Loucy (cell line): ENCODE data around the gene SLAMF1.

Experiments
- H2AFZ ChIP-seq: fragments of 200-600 bp; sonication (generic); 2 replicates; pipeline ENCODE4 v1.6.0; 2016; ENCODE audit warnings: antibody characterized with exemption, mild to moderate bottlenecking, low read length, moderate library complexity
- H3F3A ChIP-seq: fragments of 200-600 bp; 2 replicates; pipeline ENCODE4 v1.6.0; 2016; ENCODE audit warnings: antibody characterized with exemption, low read depth, mild to moderate bottlenecking
- H3K27me3 ChIP-seq: fragments of 200-600 bp; sonication (generic); 2 replicates; pipeline ENCODE4 v1.6.1; 2014; ENCODE audit warnings: low read length, mild to moderate bottlenecking; ENCODE audit not compliant: insufficient read depth, poor library complexity, severe bottlenecking
- H3K36me3 ChIP-seq: fragments of 200-600 bp; sonication (generic); 2 replicates; pipeline ENCODE4 v1.6.1; 2016; ENCODE audit warnings: low read length; ENCODE audit not compliant: insufficient read depth
- H3K4me1 ChIP-seq: fragments of 200-600 bp; sonication (generic); 2 replicates; pipeline ENCODE4 v1.5.1; 2014; ENCODE audit warnings: low read length, mild to moderate bottlenecking; ENCODE audit not compliant: insufficient read depth, poor library complexity, severe bottlenecking
- H3K4me2 ChIP-seq: fragments of 200-600 bp; sonication (generic); 2 replicates; pipeline ENCODE4 v1.6.0; 2014; ENCODE audit warnings: antibody characterized with exemption, low read length, low read depth, mild to moderate bottlenecking; ENCODE audit not compliant: poor library complexity, severe bottlenecking
- H3K4me3 ChIP-seq: fragments of 200-600 bp; sonication (generic); 2 replicates; pipeline ENCODE4 v1.5.1; 2014; ENCODE audit warnings: low read length, mild to moderate bottlenecking, mixed read lengths; ENCODE audit not compliant: poor library complexity, severe bottlenecking
- H3K79me2 ChIP-seq: fragments of 200-600 bp; sonication (generic); 2 replicates; pipeline ENCODE4 v1.6.1; 2014; ENCODE audit warnings: low read length; ENCODE audit not compliant: insufficient read depth
- H3K9ac ChIP-seq: fragments of 200-600 bp; sonication (generic); 2 replicates; pipeline ENCODE4 v1.6.0; 2014; ENCODE audit warnings: mild to moderate bottlenecking, low read depth, low read length, moderate library complexity; ENCODE audit not compliant: poor library complexity, severe bottlenecking
- H3K9me2 ChIP-seq: fragments of 200-600 bp; sonication (generic); replicated peaks from 2 replicates; pipeline ENCODE4 v1.6.1; 2016; ENCODE audit warnings: low read depth, low read length, mixed read lengths
- H3K9me3 ChIP-seq: fragments of 200-600 bp; sonication (generic); 2 replicates; pipeline ENCODE4 v1.6.1; 2014; ENCODE audit warnings: mild to moderate bottlenecking, antibody characterized with exemption, low read length, low read depth; ENCODE audit not compliant: insufficient read depth
- H4K20me1 ChIP-seq: fragments of 200-600 bp; sonication (generic); 2 replicates; pipeline ENCODE4 v1.6.0; 2014; ENCODE audit warnings: antibody characterized with exemption, low read length, mild to moderate bottlenecking; ENCODE audit not compliant: insufficient read depth, poor library complexity, severe bottlenecking
- EZH2phosphoT487 ChIP-seq: fragments of 200-600 bp; IDR thresholded peaks from 2 replicates; pipeline ENCODE4 v1.6.1; 2018; ENCODE audit warnings: antibody characterized with exemption, mild to moderate bottlenecking, moderate library complexity, borderline replicate concordance
- TF ChIP-seq, protein P1 (sequence below): fragments of 200-600 bp; sonication (generic); conservative IDR thresholded peaks from 2 replicates; pipeline ENCODE4 v1.5.1; 2014; ENCODE audit warnings: mild to moderate bottlenecking, antibody characterized with exemption, low read length

SLAMF1 gene

DNA sequence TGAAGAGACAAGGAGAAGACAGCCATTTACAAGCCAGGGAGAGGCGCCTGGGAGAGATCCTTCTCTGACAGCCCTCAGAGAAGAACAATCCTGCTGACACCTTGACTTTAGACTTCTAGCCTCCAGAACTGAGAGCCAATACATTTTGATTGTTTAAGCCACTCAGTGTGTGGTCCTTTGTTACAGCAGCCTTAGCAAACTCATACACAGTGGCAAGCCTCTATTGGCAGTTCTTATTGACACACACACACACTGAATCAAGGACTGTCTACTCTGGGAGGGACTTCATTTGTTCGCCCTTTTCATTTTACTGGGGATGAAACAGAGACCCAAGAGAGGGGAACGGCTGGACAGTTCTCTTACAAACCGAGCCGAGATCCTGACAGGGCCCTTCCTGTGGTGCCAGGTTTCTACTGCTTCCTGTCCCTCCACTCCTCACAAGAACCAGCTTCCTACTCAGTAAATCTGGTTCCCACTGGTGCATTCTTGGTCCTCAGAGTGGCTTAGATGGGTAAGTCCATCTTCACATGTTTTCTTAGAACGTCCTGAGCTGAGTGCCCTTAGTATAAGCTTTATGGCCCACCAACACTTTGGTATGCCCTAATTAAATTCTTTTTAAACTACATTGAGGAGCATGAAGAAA, 14.7 kb downstream of the SLAMF1 start:
- Histone ChIP-seq H3F3A (no peaks in the 10 kb centered on the region), H3K36me3 (no peaks in the 10 kb centered on the region), H3K4me1 (peaks cover 13% of the 10 kb centered on the region), H4K20me1 (no peaks in the 10 kb centered on the region), H2AFZ (no peak overlapping the region), H3K9me3 (no peaks in the 10 kb centered on the region), H3K9me2 (no peaks in the 10 kb centered on the region), H3K9ac (no peak overlapping the region), H3K79me2 (no peaks in the 10 kb centered on the region), H3K4me2 (no peak overlapping the region), H3K27me3 (no peaks in the 10 kb centered on the region), H3K4me3 (no peak overlapping the region)
- TF ChIP-seq, protein P1, sequence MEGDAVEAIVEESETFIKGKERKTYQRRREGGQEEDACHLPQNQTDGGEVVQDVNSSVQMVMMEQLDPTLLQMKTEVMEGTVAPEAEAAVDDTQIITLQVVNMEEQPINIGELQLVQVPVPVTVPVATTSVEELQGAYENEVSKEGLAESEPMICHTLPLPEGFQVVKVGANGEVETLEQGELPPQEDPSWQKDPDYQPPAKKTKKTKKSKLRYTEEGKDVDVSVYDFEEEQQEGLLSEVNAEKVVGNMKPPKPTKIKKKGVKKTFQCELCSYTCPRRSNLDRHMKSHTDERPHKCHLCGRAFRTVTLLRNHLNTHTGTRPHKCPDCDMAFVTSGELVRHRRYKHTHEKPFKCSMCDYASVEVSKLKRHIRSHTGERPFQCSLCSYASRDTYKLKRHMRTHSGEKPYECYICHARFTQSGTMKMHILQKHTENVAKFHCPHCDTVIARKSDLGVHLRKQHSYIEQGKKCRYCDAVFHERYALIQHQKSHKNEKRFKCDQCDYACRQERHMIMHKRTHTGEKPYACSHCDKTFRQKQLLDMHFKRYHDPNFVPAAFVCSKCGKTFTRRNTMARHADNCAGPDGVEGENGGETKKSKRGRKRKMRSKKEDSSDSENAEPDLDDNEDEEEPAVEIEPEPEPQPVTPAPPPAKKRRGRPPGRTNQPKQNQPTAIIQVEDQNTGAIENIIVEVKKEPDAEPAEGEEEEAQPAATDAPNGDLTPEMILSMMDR = no peak
- no peak for TF ChIP-seq EZH2phosphoT487

DNA sequence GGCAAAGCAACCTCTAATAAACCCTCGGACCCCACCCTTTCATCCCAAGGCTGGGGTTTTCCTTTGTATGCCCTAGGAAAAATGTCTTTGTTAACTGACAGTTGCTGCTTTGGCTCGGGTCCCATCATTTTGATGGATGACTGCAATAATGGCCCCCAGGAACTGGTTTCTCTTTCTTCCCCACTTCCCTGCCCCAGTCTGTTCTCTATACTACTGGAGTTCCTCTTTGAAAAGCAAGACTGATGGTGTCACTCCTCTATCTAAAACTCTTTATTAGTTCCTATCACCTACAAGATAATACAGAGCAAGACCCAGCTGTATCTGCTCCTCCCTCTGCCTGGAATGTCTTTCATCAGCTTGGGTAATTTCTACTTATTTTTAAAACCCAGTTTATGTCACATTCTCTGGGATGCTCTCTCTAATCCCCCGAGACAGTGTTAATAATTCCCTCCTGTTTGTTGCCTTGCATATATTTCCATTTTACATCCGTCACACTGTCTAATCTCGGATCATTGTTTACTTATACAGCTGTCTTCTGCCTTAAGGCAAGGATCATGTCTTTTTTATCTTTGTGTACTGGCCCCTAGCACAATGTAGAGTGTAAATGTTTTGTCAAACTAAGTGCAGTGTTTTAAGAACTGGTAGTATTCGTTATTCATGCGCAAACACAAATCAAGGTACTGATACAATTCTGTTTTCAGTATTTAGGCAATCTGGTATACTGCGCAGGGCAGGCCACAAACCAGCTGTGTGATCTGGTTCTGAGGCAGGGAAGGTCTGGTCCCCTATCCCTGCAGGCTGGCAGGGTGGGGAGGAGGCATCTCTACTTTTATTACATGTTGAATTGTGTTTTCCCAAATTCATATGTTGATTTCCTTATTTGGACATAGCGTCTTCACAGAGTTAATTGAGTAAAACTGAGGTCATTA, 16.1 kb downstream of the SLAMF1 start:
- Histone ChIP-seq H3K4me3 (no peak overlapping the region), H2AFZ (no peak overlapping the region)

DNA sequence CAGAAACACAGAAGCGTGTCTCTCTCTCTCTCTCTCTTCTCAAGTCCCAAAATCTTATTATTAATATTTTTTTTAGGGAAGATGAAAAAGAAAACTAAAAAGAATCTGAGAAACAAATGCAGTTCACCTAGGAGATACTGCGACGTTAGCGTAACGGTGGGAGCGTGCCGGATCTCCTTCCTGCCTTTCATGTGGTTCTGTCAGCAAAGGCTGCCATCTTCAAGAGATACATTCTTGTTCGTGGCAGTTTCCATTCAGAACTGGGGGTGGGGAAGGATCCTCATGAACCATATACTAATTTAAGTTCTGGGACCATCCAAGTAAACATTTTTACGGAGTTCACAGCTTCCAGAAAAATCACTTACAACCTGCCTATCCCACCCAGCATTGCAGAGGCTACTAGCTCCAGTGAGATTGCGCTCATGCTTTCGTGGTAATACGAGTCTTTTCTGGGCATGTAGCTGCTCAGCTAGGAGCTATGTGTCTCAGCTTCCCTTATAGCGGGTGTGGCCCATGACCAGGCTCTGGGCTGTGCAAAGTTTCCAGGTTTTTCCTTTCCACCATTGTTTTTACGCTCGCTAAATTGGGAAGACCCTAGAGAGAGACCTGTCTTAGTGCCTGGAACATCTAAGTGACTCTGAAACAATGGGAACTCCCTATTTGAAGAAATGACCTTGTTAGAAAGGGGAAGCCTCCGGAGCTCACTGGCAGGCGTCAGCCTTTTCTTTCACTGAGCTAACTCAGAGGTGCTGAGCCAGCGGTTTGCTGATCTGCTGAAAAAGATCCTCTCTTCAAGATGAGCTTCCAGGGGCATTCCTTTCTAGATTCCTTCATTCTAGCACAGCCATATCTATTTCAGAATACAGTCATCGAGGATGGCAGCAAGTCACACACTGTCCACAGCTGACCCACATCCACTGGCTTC, 17.3 kb downstream of the SLAMF1 start:
- no peak for TF ChIP-seq EZH2phosphoT487
- TF ChIP-seq, protein P1 = no peak
- Histone ChIP-seq H2AFZ (no peak overlapping the region), H3K79me2 (no peaks in the 10 kb centered on the region), H3K4me2 (no peak overlapping the region), H4K20me1 (no peaks in the 10 kb centered on the region), H3F3A (no peaks in the 10 kb centered on the region), H3K4me3 (no peak overlapping the region), H3K9me3 (no peaks in the 10 kb centered on the region), H3K9me2 (no peaks in the 10 kb centered on the region), H3K4me1 (peaks cover 25% of the 10 kb centered on the region), H3K9ac (no peak overlapping the region), H3K27me3 (no peaks in the 10 kb centered on the region), H3K36me3 (no peaks in the 10 kb centered on the region)

More for the DNA sequence above, 16.1 kb downstream of the SLAMF1 start:
- Histone ChIP-seq H3K9me2 (no peaks in the 10 kb centered on the region), H4K20me1 (no peaks in the 10 kb centered on the region), H3F3A (no peaks in the 10 kb centered on the region), H3K79me2 (no peaks in the 10 kb centered on the region), H3K36me3 (no peaks in the 10 kb centered on the region), H3K4me2 (no peak overlapping the region), H3K27me3 (no peaks in the 10 kb centered on the region), H3K4me1 (peaks cover 14% of the 10 kb centered on the region), H3K9me3 (no peaks in the 10 kb centered on the region), H3K9ac (no peak overlapping the region)
- TF ChIP-seq, protein P1 = no peak
- TF ChIP-seq EZH2phosphoT487 = no peak
